GM21528 (cell line): ENCODE data around the gene B4GALT3.

Experiments
- ATAC-seq: cut with Tn5 transposase; IDR thresholded peaks from one replicate; pipeline ENCODE4 v1.9.1; 2021; ENCODE audit warnings: mild to moderate bottlenecking, moderate library complexity; ENCODE audit not compliant: unreplicated experiment, low FRiP score

B4GALT3 gene

DNA sequence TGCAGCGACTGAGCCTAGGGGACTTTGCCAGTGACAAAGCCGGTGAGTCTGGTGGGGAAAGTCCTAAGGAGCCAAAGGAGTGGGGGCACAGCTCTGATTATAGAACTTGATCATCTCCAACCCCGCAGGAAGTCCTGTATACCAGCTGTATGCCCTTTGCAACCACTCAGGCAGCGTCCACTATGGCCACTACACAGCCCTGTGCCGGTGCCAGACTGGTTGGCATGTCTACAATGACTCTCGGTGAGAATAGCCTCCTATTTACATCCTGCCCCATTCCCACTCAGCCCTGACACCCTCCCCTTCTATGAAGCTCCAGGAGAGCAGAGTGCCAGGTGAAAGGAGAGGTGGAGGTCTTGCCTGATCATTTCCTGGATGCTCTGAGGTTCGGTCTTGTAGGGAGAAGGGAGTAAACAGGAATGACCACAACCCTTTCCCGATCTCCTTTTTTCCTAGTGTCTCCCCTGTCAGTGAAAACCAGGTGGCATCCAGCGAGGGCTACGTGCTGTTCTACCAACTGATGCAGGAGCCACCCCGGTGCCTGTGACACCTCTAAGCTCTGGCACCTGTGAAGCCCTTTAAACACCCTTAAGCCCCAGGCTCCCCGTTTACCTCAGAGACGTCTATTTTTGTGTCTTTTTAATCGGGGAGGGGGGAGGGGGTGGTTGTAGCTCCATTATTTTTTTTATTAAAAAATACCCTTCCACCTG, 12.3 kb downstream of the B4GALT3 start:
- no peak for ATAC-seq

- ATAC-seq: no peak
Measured at GRCh38 chr1:161163793-161164192, 13.5 kb downstream of the B4GALT3 start.

- ATAC-seq: no peak
Measured at GRCh38 chr1:161162806-161163205, 14.5 kb downstream of the B4GALT3 start.

DNA sequence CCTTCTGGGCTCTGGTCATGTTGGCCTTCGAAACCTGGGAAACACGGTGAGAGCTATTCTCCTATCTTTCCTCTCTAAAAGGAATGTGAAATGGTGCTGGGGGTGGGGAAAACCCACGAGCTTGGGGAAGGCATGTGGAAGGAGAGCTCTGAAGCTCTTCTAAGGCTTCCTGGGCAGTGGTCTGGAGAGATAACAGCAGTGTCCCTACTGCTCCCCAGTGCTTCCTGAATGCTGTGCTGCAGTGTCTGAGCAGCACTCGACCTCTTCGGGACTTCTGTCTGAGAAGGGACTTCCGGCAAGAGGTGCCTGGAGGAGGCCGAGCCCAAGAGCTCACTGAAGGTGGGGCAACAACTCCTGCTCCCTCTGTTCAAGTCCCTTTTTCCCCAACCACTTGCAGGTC, 15.3 kb downstream of the B4GALT3 start:
- no peak for ATAC-seq

DNA sequence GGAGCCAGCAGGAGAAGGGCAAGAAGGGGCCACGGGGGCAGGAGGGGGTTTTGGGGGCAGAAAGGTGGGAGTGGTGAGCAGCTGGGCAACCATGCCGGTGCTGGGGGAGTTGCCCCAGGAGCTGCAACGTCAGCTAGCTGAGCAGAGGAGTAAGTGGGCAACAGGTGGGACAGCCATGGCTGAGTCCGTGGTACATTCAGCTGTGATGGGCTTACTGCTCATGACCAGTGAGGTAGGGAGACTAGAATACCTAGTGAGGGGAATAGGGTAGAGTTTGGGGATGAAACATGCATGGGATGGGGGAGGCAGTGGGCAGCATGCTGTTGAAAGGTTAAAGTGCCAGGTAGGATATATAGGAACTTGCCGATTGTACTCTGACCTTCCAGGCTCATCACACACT, 15.7 kb downstream of the B4GALT3 start:
- ATAC-seq: no peak

DNA sequence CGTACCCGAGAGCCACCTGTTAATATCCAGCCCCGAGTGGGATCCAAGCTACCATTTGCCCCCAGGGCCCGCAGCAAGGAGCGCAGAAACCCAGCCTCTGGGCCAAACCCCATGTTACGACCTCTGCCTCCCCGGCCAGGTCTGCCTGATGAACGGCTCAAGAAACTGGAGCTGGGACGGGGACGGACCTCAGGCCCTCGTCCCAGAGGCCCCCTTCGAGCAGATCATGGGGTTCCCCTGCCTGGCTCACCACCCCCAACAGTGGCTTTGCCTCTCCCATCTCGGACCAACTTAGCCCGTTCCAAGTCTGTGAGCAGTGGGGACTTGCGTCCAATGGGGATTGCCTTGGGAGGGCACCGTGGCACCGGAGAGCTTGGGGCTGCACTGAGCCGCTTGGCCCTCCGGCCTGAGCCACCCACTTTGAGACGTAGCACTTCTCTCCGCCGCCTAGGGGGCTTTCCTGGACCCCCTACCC, 16.6 kb downstream of the B4GALT3 start:
- ATAC-seq: no peak

DNA sequence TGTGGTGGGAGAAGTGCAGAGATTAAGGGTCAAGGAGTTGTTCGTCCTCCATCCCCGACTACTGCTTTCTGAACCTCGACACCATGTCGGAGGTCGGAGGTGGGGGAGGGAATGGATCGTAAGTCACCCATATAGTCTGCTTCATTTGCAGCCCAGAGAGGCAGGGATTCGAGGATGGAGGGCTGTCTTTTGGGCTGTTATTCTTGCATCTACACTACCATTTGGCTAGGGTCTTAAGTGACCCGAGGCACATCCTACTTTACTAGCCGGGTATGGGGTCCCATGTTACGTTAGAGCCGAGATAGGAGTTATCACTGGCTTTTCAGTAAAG, 17.4 kb downstream of the B4GALT3 start:
- peak; percentile 3 for ATAC-seq

GRCh38 chr1:161159087-161159912, 18.0 kb downstream of the B4GALT3 start, which contains the start of gene USP21:
TSS of gene USP21 (plus strand) at chr1:161159500. CDS start at chr1:161160641, 1,141 bp downstream.
- ATAC-seq: peak; percentile 59

GRCh38 chr1:161158316-161159010, 18.8 kb downstream of the B4GALT3 start:
- ATAC-seq: peak; percentile 10

GRCh38 chr1:161157867-161158266, 19.4 kb downstream of the B4GALT3 start:
- ATAC-seq: no peak

DNA sequence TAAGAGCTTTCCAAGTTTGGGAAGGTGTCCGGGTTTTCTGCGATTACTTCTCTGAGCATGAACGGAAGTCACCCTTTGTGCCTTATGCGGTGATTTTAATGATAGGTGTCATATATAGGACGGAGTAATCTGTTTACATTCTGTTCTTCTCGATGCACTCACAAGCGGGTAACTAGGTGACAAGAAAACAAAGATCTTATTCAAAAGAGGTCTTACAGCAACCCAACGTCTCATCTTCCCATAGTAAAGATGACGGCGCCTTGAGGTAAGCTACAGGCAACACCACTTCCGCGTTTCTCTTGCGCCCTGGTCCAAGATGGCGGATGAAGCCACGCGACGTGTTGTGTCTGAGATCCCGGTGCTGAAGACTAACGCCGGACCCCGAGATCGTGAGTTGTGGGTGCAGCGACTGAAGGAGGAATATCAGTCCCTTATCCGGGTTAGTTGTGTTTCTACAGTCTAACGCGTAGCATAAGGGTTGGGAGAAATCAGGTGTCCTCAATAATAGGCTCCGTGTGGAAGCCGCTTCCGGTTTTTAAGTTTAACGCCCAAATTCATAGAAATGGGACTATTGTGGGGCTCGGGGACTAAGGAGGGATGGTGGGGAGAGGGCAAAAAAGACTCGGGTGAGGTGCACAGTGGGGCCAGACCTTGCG, 23.5 kb downstream of the B4GALT3 start, which contains the start of gene UFC1:
TSS of gene UFC1 (plus strand) at position 297 of the 656 bp plus-strand sequence. CDS start at position 317, 20 bp downstream.
- peak; percentile 80 for ATAC-seq

DNA sequence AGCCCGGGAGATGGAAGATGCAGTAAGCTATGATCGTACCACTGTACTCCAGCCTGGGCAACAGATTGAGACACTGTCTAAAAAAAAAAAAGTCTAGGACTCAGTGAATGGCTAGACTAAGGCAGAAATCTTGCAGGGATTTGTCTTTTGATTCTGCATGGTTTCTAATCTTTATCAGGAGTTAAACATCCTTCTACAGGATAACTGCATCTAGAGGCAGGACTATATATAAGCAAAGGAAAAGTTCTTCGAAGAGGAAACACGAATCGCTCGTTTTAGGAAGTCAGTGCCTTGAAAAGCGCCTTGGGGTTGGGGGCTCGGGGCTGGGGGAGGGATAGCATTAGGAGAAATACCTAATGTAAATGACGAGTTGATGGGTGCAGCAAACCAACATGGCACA, 24.1 kb downstream of the B4GALT3 start:
- no peak for ATAC-seq

GRCh38 chr1:161145832-161146231, 31.5 kb downstream of the B4GALT3 start:
- ATAC-seq: no peak

DNA sequence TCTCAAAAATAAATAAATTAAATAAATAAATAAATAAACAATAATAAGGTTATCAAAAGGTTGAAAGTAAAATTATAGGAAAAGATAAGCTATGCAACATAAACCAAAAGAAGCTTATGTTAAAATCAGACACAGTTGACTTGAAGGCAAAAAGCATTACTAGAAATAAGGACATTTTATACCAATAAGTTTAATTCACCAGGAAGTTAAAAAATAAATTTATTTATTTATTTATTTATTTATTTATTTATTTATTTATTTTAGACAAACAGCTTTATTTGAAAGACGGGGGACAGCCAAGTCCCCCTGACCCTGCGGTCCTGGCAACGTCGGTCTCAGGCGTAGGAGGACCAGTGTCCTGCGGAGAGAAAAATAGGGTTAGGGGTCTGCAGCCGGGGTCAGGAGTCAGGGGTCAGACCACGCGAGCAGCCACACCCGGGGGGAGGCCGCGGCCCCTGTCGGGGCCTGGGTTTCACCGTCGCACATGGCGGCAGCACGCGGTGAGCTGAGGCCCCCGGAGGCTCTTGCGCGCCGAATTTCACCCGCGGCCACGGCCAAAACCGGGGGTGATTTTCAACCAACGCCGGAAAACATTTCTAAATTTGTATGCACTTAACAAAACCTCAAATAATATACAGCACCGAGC, 36.4 kb downstream of the B4GALT3 start:
- ATAC-seq: no peak

GRCh38 chr1:161139766-161140165, 37.5 kb downstream of the B4GALT3 start:
- ATAC-seq: no peak

GRCh38 chr1:161138431-161138830, 38.9 kb downstream of the B4GALT3 start:
- ATAC-seq: no peak

DNA sequence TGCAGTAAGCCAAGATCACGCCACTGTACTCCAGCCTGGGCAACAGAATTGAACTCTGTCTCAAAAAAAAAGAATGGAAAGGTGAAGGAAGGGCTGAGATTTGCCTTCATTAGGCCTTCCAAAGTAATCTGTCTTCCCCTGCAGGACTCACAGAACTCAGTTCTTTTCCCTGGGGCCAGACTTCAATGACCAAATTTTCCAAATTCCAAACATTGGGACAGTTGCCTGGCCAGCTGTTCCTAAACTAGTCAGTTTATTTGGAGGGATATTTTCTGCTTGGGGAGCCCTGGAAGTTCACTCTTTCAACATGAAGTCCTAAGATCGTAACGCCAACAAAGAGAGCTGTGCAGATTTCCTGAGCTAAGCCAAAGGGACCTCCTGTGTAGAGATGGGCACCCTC, 39.4 kb downstream of the B4GALT3 start:
- ATAC-seq: no peak

GRCh38 chr1:161133220-161133740, 44.0 kb downstream of the B4GALT3 start:
- peak; percentile 13 for ATAC-seq

DNA sequence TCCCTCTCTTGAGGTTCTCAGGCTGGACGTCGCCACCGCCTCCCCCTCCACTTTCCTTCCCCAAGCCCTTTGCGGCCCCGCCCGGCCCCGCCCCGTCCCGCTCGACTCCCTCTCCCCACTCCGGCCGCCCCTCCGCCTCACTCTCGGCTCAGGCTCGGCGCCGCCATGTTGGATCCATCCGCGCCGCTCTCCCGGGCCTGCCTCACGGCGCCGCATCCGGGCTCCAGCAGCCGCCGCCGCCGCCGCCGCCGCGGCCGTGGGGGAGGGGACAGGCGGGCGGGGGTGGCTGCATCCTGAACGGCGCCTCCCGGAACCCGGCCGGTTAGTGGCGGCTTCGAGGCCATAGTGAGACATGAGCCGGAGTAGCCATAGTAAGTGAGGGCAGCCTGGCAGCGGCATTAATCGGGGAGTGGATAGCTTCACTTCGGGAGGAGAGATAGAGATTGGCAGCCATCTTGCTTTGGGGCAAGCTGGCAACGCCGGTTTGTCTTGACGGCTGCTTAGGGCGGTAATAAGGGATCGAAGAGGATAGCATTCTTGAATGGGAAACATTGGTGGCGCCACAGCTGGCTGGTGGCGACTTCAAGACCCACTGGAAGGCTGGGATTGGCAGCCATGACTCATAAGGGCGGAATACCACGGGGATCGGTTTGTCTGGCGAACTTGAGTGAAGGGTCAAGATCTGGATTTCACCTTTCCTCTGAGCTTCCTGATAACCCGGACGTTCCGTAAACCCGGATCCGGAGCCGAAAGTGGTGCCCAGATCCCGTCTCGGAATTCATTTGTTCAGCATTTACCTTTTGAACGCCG, 44.7 kb downstream of the B4GALT3 start, which contains the start of gene DEDD:
TSS of gene DEDD (minus strand) at position 258 of the 810 bp plus-strand sequence. CDS start 8,205 bp downstream, outside the sequence.
- peak; percentile 89 for ATAC-seq
